Activated CD4-positive, alpha-beta T cell treated with anti-CD3 and anti-CD28 coated beads for 36 hours (primary cell): ENCODE measurements around the gene CAMK2A. TPM values are rescaled to one million over a fixed set of nuclear protein-coding genes. Genes with fewer than 3 reads are reported as not detected.

ENCODE experiments used
- ATAC-seq: fragments of 200-7000 bp; cut with Tn5 transposase; one replicate; pipeline ENCODE4 v1.10.0; 2021; ENCODE audit warnings: mild to moderate bottlenecking, moderate library complexity
- CTCF ChIA-PET: fragments of 350-600 bp; sonication (Branson Sonifier 250); formaldehyde crosslinking; loops from one replicate; lab custom pipeline; 2021; ENCODE audit warnings: antibody characterized with exemption; lab: Charles Lee
- POLR2A ChIA-PET: fragments of 350-600 bp; sonication (Branson Sonifier 250); formaldehyde crosslinking; loops from one replicate; lab custom pipeline; 2021; ENCODE audit warnings: antibody characterized with exemption, inconsistent platforms; lab: Charles Lee
- DNase-seq: peaks from one replicate; pipeline ENCODE4 v3.0.0-alpha.2; 2020
- H3K27ac Mint-ChIP-seq: one replicate; pipeline ENCODE4 v1.8.0; 2021; ENCODE audit warnings: mixed read lengths
- H3K27me3 Mint-ChIP-seq: one replicate; pipeline ENCODE4 v1.8.0; 2021; ENCODE audit warnings: mixed read lengths
- H3K36me3 Mint-ChIP-seq: one replicate; pipeline ENCODE4 v1.8.0; 2021; ENCODE audit warnings: low read depth, mixed read lengths
- H3K4me1 Mint-ChIP-seq: one replicate; pipeline ENCODE4 v1.8.0; 2021; ENCODE audit warnings: mixed read lengths
- H3K4me3 Mint-ChIP-seq: one replicate; pipeline ENCODE4 v1.8.0; 2021; ENCODE audit warnings: mild to moderate bottlenecking, moderate library complexity, mixed read lengths
- H3K9me3 Mint-ChIP-seq: one replicate; pipeline ENCODE4 v1.8.0; 2021; ENCODE audit warnings: low read depth, mixed read lengths
- intact Hi-C, 2 experiments: fragments of 100-400 bp; cut with DNase I in 1 of 2; cut with micrococcal nuclease in 1 of 2; formaldehyde crosslinking; loops; one replicate each; pipeline versions ENCODE4 v1.14.2 to v1.15.1; 2022 to 2024; cut with DNase I, micrococcal nuclease
- total RNA-seq, 2 experiments: library from RNA; stranded (reverse); gene quantifications; one replicate each; pipeline ENCODE4 v1.2.3, GENCODE V29; 2021

CAMK2A gene
- total RNA-seq, 2 experiments from 2014 or later: not detected

GRCh38 chr5:150305557-150305956 lies 16.0 kb upstream of the CAMK2A start:
- no peak for ATAC-seq
- H3K4me3 Mint-ChIP-seq: no peak overlapping the region
- H3K4me1 Mint-ChIP-seq: peaks cover 2% of the 10 kb centered on the region
- intact Hi-C loops: no loop called here
- no peak overlapping the region for H3K27ac Mint-ChIP-seq
- no peaks in the 10 kb centered on the region for H3K36me3 Mint-ChIP-seq
- POLR2A ChIA-PET: no interaction called here
- H3K27me3 Mint-ChIP-seq: peaks cover 16% of the 10 kb centered on the region
- CTCF ChIA-PET: no interaction called here
- no peak for DNase-seq
- H3K9me3 Mint-ChIP-seq: no peaks in the 10 kb centered on the region

DNA sequence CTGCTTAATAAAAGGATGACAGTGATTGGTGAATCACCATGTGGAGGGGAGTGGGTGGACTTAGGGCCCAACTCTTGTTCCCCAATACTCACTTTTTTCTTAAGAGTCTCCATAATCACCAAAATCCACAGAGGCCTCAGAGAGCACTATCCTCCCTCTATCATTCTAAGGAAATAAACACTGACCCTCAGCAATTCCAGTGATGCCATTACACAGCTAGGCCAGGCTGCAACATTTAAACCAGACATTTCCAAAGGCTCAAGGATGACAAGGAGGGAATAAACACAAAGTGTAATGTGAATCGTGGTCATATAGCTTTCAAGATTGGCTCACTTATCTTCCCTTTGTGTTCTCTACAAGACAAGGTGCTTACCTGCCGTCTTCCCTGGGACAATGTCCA lies 15.5 kb upstream of the CAMK2A start:
- intact Hi-C loops: no loop called here
- Mint-ChIP-seq H3K27me3 (peaks cover 17% of the 10 kb centered on the region), H3K4me3 (no peak overlapping the region), H3K27ac (no peak overlapping the region), H3K9me3 (no peaks in the 10 kb centered on the region), H3K4me1 (peaks cover 2% of the 10 kb centered on the region), H3K36me3 (no peaks in the 10 kb centered on the region)
- CTCF ChIA-PET: no interaction called here
- POLR2A ChIA-PET: no interaction called here
- ATAC-seq (no peak), DNase-seq (no peak)

DNA sequence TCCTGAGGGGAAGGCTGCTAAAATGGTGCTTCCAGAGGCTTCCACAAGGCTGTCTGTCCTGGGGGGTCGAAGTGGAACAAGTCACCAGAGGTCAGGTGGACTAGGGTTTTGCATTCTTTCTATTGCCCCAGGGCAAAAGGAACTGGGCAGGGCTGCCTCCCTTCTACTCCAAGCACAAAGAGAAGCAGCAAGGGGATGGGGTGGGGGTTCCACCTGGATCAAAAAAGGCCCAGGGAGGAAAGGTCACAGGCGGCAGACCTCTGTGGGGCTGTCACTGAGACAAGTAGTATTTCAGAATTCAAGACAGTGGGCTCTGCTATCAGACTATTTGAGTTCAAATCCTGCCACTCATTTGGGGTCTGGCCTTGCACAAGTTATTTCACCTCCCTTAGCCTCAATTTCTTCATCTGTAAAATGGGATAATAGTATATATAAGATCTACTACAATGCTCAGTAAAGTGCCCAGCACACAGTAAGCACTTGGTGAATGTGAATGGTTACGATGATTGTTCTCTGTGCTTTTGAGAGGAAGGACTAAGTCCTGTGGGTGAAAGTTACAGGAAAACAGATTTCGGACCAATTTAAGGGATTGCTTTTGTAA lies 15.0 kb upstream of the CAMK2A start:
- Mint-ChIP-seq H3K9me3 (no peaks in the 10 kb centered on the region), H3K4me3 (no peak overlapping the region), H3K4me1 (peaks cover 2% of the 10 kb centered on the region), H3K36me3 (no peaks in the 10 kb centered on the region), H3K27ac (no peak overlapping the region), H3K27me3 (peaks cover 21% of the 10 kb centered on the region)
- no peak for ATAC-seq
- intact Hi-C loops: no loop called here
- DNase-seq: no peak
- ChIA-PET CTCF (no interaction called here), POLR2A (no interaction called here)

DNA sequence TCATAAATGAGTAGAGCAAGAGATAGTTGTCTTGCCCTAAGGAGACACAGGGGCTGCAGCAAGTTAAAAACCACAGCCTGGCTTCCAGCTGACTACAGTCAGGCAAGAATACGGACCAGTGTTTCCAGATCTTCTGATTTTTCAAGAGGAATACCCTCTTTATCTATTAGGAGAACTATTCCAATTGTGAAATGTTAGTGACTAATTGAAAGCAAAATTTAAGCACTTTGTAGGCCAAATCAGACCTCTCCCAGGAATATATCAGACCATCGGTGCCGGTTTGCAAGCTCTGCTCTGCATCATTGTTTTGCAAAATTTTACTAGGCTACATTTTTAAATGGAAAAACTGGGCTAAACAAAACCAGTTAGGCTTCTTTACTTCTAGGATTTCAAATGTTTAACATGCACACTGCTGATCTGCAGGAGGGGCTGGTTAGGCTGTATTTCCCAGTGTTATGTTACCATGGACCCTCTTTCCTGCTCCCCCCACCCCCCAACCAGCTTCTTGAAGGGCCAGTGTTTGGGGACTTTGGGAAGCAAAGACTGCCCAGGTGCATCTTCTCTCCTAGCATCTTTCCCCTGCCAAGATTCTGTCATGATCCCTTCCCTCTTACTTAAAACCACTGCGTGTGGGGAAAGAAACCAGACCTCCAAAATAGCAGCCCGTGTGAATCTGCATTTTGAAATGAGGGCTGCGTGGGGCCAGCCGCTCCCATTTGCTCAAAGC lies 14.2 kb upstream of the CAMK2A start:
- ATAC-seq: no peak
- intact Hi-C loops: no loop called here
- Mint-ChIP-seq H3K9me3 (no peaks in the 10 kb centered on the region), H3K36me3 (no peaks in the 10 kb centered on the region), H3K4me1 (peaks cover 2% of the 10 kb centered on the region), H3K27me3 (peaks cover 21% of the 10 kb centered on the region), H3K27ac (no peak overlapping the region), H3K4me3 (no peak overlapping the region)
- CTCF ChIA-PET: no interaction called here
- POLR2A ChIA-PET: no interaction called here
- no peak for DNase-seq

DNA sequence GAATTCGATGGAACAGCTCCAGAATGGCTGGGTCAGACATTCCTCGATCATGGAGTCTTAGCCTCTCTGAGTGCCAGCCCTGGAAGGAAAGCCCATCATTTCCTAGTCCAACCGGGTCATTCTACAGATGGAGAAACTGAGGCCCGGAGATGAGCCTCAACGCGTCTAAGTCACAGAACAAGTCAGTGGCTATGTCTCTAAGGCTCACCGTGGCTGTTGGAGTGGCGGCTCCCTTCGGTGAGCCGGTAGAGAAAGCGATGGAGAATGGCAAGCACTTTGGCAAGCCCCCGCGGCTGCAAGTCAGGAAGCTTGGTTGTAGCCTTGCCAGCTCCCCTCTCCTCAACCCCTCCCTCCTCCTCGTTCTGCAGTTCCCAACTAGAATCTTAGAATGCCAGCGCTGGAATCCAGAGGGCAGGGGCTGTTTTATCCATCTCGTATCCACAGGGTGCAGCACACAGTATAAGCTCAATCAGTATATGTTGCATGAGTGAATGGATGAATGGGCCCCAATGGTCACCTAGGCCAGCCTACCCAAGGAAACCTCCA lies 13.6 kb upstream of the CAMK2A start:
- no peak overlapping the region for H3K27ac Mint-ChIP-seq
- no peak for DNase-seq
- H3K27me3 Mint-ChIP-seq: peaks cover 21% of the 10 kb centered on the region
- CTCF ChIA-PET: interaction anchor here (0.6 to 1.1 kb wide), 3 partner anchors 47 to 335 kb away, joined by 3 read pairs; no protein-coding TSS in a partner anchor
- no peak for ATAC-seq
- intact Hi-C loops: no loop called here
- POLR2A ChIA-PET: no interaction called here
- no peak overlapping the region for H3K4me3 Mint-ChIP-seq
- peaks cover 2% of the 10 kb centered on the region for H3K4me1 Mint-ChIP-seq
- H3K36me3 Mint-ChIP-seq: no peaks in the 10 kb centered on the region
- no peaks in the 10 kb centered on the region for H3K9me3 Mint-ChIP-seq

DNA sequence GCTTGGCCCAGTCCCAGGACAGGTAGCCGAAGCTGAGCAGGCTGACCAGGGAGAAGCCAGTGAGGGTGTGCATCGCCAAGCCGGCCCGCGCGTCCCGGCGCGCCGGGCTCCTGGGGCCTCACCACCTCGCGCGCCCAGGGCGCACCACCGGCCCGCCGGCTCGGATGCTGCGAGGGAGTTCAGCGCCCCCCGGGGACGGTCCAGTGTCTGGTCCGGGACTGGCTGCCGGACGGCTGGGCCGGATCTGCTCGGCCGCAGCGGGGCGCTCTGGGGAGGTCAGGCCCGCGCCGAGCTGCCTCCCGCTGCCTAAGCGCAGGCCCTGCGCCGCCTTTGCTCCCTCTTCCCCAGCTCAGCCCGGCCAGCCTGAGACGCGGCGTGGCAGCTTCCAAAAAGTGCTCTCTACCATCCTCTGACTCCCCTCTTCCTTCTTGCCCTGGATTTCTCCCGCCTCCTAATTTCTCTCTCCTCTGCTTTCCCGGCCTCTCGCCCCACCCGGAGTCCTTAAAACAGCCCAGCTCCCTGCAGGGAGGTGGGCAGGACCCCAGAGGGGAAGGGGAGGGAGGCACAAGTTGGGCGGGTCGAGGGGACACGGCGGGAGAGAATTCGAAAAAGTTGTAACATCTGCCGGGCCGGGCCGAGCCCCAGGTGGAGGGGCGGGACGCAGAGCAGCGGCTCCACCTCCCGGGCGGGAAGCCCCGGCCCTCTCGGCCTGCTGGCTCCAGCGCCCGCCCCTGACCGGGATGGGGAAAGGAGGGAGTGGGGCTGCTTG lies 12.9 kb upstream of the CAMK2A start, which contains the start of gene ARSI:
Gene ARSI, minus strand, starts transcription at position 605 of the 769 bp plus-strand sequence. Its CDS starts 532 bp downstream, at position 73.
- intact Hi-C loops: no loop called here
- H3K9me3 Mint-ChIP-seq: no peaks in the 10 kb centered on the region
- H3K27me3 Mint-ChIP-seq: peaks cover 21% of the 10 kb centered on the region
- no peaks in the 10 kb centered on the region for H3K36me3 Mint-ChIP-seq
- POLR2A ChIA-PET: no interaction called here
- CTCF ChIA-PET: interaction anchor here (0.6 to 1.1 kb wide), 3 partner anchors 47 to 334 kb away, joined by 3 read pairs; no protein-coding TSS in a partner anchor
- DNase-seq (no peak), ATAC-seq (no peak)
- peaks cover 2% of the 10 kb centered on the region for H3K4me1 Mint-ChIP-seq
- no peak within 1 kb of the TSS for H3K4me3 Mint-ChIP-seq
- H3K27ac Mint-ChIP-seq: no peak within 1 kb of the TSS

DNA sequence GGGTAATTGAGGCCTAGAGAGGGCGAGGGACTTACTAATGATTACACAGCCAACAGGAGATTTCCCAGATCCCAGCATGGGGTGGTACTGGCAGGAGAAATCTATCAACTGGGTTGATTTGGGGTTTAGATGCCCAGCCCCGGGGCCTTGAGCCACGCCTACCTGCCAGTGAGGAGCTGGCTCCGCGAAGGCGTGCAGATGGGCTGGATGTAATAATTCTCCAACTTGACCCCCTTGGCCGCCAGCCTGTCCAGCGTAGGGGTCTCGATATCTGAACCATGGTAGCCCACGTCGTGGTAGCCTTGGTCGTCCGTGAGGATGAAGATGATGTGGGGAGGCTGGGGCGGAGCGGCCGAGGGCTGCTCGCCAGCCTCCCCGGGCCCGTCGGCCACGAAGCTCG lies 12.3 kb upstream of the CAMK2A start:
- peaks cover 21% of the 10 kb centered on the region for H3K27me3 Mint-ChIP-seq
- CTCF ChIA-PET: interaction anchor here (1.1 kb wide), 1 partner anchor 48 kb away, joined by 3 read pairs; no protein-coding TSS in a partner anchor
- peaks cover 2% of the 10 kb centered on the region for H3K4me1 Mint-ChIP-seq

GRCh38 chr5:150301170-150301505 lies 11.6 kb upstream of the CAMK2A start:
- H3K36me3 Mint-ChIP-seq: no peaks in the 10 kb centered on the region
- DNase-seq (no peak), ATAC-seq (no peak)
- H3K4me1 Mint-ChIP-seq: peaks cover 2% of the 10 kb centered on the region
- no peak overlapping the region for H3K4me3 Mint-ChIP-seq
- POLR2A ChIA-PET: no interaction called here
- intact Hi-C loops: no loop called here
- no peak overlapping the region for H3K27ac Mint-ChIP-seq
- CTCF ChIA-PET: no interaction called here
- H3K9me3 Mint-ChIP-seq: no peaks in the 10 kb centered on the region
- H3K27me3 Mint-ChIP-seq: peaks cover 21% of the 10 kb centered on the region

More for the DNA sequence above, 12.3 kb upstream of the CAMK2A start:
- Mint-ChIP-seq H3K4me3 (no peak overlapping the region), H3K36me3 (no peaks in the 10 kb centered on the region), H3K9me3 (no peaks in the 10 kb centered on the region), H3K27ac (no peak overlapping the region)
- DNase-seq (no peak), ATAC-seq (no peak)
- intact Hi-C loops: no loop called here
- POLR2A ChIA-PET: no interaction called here

DNA sequence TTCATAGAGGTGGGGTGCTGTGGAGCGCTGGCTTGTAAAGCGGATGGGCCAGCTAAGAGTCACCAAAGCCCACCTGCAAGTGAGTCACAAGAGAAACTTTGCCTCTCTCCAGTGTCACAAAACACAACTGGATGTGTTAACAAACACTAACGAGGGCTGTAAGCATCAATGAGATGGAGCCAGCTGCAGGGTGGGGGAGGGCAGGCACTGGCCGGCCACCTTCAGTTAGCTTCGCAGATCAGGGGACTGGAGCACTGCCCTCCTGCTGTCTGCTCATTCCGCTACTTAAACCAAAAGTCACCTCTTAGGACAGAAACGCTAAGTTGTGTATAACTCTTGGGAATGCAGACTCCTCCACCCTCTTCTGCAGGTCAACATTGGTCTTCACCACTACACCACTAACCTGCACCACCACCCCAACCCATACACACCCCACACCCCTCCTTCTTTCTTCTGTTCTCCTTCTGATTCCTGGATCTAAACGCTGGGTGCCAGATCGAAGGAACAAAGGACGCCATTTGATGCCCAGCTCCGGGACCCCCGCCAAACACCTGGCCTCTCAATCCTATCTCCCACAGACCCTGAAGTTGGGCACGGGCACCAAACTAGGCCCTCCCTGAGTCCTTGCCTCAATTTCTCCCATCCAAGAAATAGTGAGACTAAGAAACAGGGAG lies 11.1 kb upstream of the CAMK2A start:
- Mint-ChIP-seq H3K27me3 (peaks cover 21% of the 10 kb centered on the region), H3K36me3 (no peaks in the 10 kb centered on the region), H3K4me1 (peaks cover 2% of the 10 kb centered on the region), H3K4me3 (no peak overlapping the region), H3K27ac (no peak overlapping the region), H3K9me3 (no peaks in the 10 kb centered on the region)
- intact Hi-C loops: no loop called here
- no peak for ATAC-seq
- ChIA-PET CTCF (interaction anchor here (0.7 kb wide), 1 partner anchor 23 kb away, joined by 3 read pairs; no protein-coding TSS in a partner anchor), POLR2A (no interaction called here)
- no peak for DNase-seq

GRCh38 chr5:150299571-150300327 lies 10.2 kb upstream of the CAMK2A start:
- Mint-ChIP-seq H3K27ac (no peak overlapping the region), H3K4me3 (no peak overlapping the region), H3K36me3 (no peaks in the 10 kb centered on the region), H3K9me3 (no peaks in the 10 kb centered on the region), H3K4me1 (peaks cover 2% of the 10 kb centered on the region), H3K27me3 (peaks cover 21% of the 10 kb centered on the region)
- POLR2A ChIA-PET: no interaction called here
- intact Hi-C loops: loop anchor here in 1 of 2 experiments (10.0 kb wide), 1 partner anchor 425 kb away; no protein-coding TSS in a partner anchor
- DNase-seq (no peak), ATAC-seq (no peak)
- CTCF ChIA-PET: interaction anchor here (0.7 kb wide), 2 partner anchors 22 to 161 kb away, joined by 3 read pairs; no protein-coding TSS in a partner anchor
